Activated CD8-positive, alpha-beta T cell treated with anti-CD3 and anti-CD28 coated beads for 36 hours (primary cell): ENCODE results near the gene PYDC1. TPM values are rescaled to one million over a fixed set of nuclear protein-coding genes. Genes with fewer than 3 reads are reported as not detected.
A peak's percentile ranks its signal among the peaks of the same experiment; 100 is the strongest.

Experiments
- ATAC-seq: fragments of 200-7000 bp; cut with Tn5 transposase; one replicate; pipeline ENCODE4 v1.10.0; 2021; ENCODE audit warnings: mild to moderate bottlenecking, moderate library complexity
- CTCF ChIA-PET: fragments of 350-600 bp; sonication (Branson Sonifier 250); formaldehyde crosslinking; loops from one replicate; lab custom pipeline; 2021; ENCODE audit warnings: antibody characterized with exemption; lab: Charles Lee
- POLR2A ChIA-PET: fragments of 350-600 bp; sonication (Branson Sonifier 250); formaldehyde crosslinking; loops from one replicate; lab custom pipeline; 2021; ENCODE audit warnings: antibody characterized with exemption; lab: Charles Lee
- DNase-seq: peaks from one replicate; pipeline ENCODE4 v3.0.0-alpha.2; 2020
- H3K27ac Mint-ChIP-seq: one replicate; pipeline ENCODE4 v1.8.0; 2021; ENCODE audit warnings: mild to moderate bottlenecking, mixed read lengths
- H3K27me3 Mint-ChIP-seq: one replicate; pipeline ENCODE4 v1.8.0; 2021; ENCODE audit warnings: mixed read lengths
- H3K36me3 Mint-ChIP-seq: one replicate; pipeline ENCODE4 v1.8.0; 2021; ENCODE audit warnings: low read depth, mixed read lengths
- H3K4me1 Mint-ChIP-seq: one replicate; pipeline ENCODE4 v1.8.0; 2021; ENCODE audit warnings: low read depth, mixed read lengths
- H3K4me3 Mint-ChIP-seq: one replicate; pipeline ENCODE4 v1.8.0; 2021; ENCODE audit warnings: mild to moderate bottlenecking, moderate library complexity, mixed read lengths
- H3K9me3 Mint-ChIP-seq: one replicate; pipeline ENCODE4 v1.8.0; 2021; ENCODE audit warnings: mixed read lengths
- CTCF ChIP-seq: fragments of 200-600 bp; IDR thresholded peaks from one replicate; pipeline ENCODE4 v1.8.0; 2022; ENCODE audit warnings: antibody characterized with exemption, mild to moderate bottlenecking
- intact Hi-C: fragments of 100-400 bp; cut with micrococcal nuclease; formaldehyde crosslinking; loops from one replicate; pipeline ENCODE4 v1.10.0; 2022
- total RNA-seq, 2 experiments: library from RNA; stranded (reverse); gene quantifications; one replicate each; pipeline ENCODE4 v1.2.3, GENCODE V29; 2021

Gene PYDC1
- total RNA-seq, 2 experiments from 2014 or later, result not detected

- no peaks in the 10 kb centered on the region for H3K9me3 Mint-ChIP-seq
These were observed 10.2 kb downstream of the PYDC1 start for GRCh38 chr16:31206776-31207175.

GRCh38 chr16:31204871-31205666, 11.9 kb downstream of the PYDC1 start:
- no peak overlapping the region for H3K27ac Mint-ChIP-seq
- no peak for ATAC-seq
- no peaks in the 10 kb centered on the region for H3K9me3 Mint-ChIP-seq
- H3K4me1 Mint-ChIP-seq, result peaks cover 19% of the 10 kb centered on the region
- ChIA-PET POLR2A (interaction anchor here (0.6 to 17.2 kb wide), 4 partner anchors 9 to 115 kb away, joined by 5 to 482 read pairs (median 61); partner anchors contain the start of genes FUS and TRIM72), CTCF (interaction anchor here (0.9 kb wide), 1 partner anchor 128 kb away, joined by 3 read pairs; no protein-coding TSS in a partner anchor)
- no peak for TF ChIP-seq CTCF
- no peaks in the 10 kb centered on the region for H3K27me3 Mint-ChIP-seq
- H3K36me3 Mint-ChIP-seq, result peaks cover 3% of the 10 kb centered on the region
- no peak for DNase-seq
- H3K4me3 Mint-ChIP-seq, result no peak overlapping the region
- intact Hi-C loops, result loop anchor here (10.0 kb wide), 1 partner anchor 240 kb away; the partner anchor contains the start of gene ZNF843

More at GRCh38 chr16:31206776-31207175, 10.2 kb downstream of the PYDC1 start:
- peaks cover 10% of the 10 kb centered on the region for H3K4me1 Mint-ChIP-seq
- DNase-seq (no peak), ATAC-seq (no peak)
- no peaks in the 10 kb centered on the region for H3K36me3 Mint-ChIP-seq
- no peak overlapping the region for H3K4me3 Mint-ChIP-seq
- H3K27me3 Mint-ChIP-seq, result no peaks in the 10 kb centered on the region
- POLR2A ChIA-PET, result interaction anchor here (1.1 to 3.0 kb wide), 6 partner anchors 9 to 27 kb away, joined by 3 to 35 read pairs (median 6); partner anchors contain the start of gene FUS
- TF ChIP-seq CTCF, result no peak
- intact Hi-C loops, result loop anchor here (10.0 kb wide), 1 partner anchor 238 kb away; the partner anchor contains the start of gene ZNF843
- no peak overlapping the region for H3K27ac Mint-ChIP-seq
- CTCF ChIA-PET, result interaction anchor here (1.5 to 2.2 kb wide), 2 partner anchors 9 to 10 kb away, joined by 3 to 9 read pairs; partner anchors contain the start of gene PYDC1

- POLR2A ChIA-PET, result interaction anchor here (0.8 to 17.2 kb wide), 12 partner anchors 8 to 241 kb away, joined by 3 to 482 read pairs (median 6); partner anchors contain the start of genes FUS, KAT8 and TRIM72
These were observed 14.2 kb downstream of the PYDC1 start, which contains the start of gene PYCARD for GRCh38 chr16:31202414-31203375. Gene PYCARD, minus strand, starts transcription at chr16:31202760. Its CDS starts 70 bp downstream, at chr16:31202690.

More at GRCh38 chr16:31202414-31203375, 14.2 kb downstream of the PYDC1 start, which contains the start of gene PYCARD:
- H3K4me1 Mint-ChIP-seq, result peaks cover 40% of the 10 kb centered on the region
- no peak for TF ChIP-seq CTCF
- ATAC-seq (peak; percentile 24), DNase-seq (peak; percentile 45)
- peak within 1 kb of the TSS; percentile 75 for H3K4me3 Mint-ChIP-seq
- peak within 1 kb of the TSS; percentile 47 for H3K27ac Mint-ChIP-seq
- H3K36me3 Mint-ChIP-seq, result peaks cover 12% of the 10 kb centered on the region
- intact Hi-C loops, result loop anchor here (10.0 kb wide), 1 partner anchor 242 kb away; the partner anchor contains the start of gene ZNF843
- no peaks in the 10 kb centered on the region for H3K27me3 Mint-ChIP-seq
- no peaks in the 10 kb centered on the region for H3K9me3 Mint-ChIP-seq
- CTCF ChIA-PET, result interaction anchor here (0.6 to 3.0 kb wide), 8 partner anchors 11 to 666 kb away, joined by 3 to 12 read pairs (median 4); partner anchors contain the start of gene TRIM72
